C4-2B (cell line): ENCODE measurements around the gene IL4I1.
A peak's percentile ranks its signal among the peaks of the same experiment; 100 is the strongest.

Experiments
- H3K27ac ChIP-seq: fragments of 450-650 bp; 2 replicates; pipeline ENCODE4 v1.5.1; 2017
- ZFX ChIP-seq: fragments of 450-650 bp; IDR thresholded peaks from 2 replicates; pipeline ENCODE4 v1.6.1; 2017
- TF ChIP-seq, protein P1 (sequence below): fragments of 450-650 bp; conservative IDR thresholded peaks from 2 replicates; pipeline ENCODE4 v1.5.1; 2017; ENCODE audit warnings: mild to moderate bottlenecking

The IL4I1 gene

DNA sequence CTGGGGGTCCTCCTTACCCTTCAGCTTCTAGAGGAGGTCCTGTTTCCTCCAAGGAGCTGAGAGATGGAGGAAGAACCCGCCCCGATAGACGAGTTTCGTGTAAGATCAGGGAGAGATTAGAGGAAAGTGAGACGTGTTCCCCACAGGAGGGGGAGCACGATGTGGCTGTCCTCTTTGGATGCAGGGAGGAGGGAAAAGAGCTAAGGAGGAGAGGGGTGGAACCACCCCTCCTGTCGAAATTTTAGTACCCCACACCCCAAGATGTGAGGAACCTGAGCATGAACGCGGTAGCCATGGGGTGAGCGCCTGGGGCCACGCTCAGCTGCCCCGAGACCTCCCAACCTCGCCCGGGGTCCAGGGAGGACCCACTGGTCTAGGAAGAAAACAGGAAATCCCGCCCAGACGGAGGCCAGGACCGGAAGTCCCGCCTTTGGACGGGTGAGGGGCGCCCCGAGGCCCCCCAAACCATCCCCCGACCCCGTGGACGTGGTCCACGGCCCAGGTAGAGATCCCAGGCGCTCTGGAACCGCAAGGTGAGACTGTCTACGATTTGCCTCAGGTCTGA, 20.7 kb downstream of the IL4I1 start:
- no peak for TF ChIP-seq ZFX
- TF ChIP-seq, protein P1, sequence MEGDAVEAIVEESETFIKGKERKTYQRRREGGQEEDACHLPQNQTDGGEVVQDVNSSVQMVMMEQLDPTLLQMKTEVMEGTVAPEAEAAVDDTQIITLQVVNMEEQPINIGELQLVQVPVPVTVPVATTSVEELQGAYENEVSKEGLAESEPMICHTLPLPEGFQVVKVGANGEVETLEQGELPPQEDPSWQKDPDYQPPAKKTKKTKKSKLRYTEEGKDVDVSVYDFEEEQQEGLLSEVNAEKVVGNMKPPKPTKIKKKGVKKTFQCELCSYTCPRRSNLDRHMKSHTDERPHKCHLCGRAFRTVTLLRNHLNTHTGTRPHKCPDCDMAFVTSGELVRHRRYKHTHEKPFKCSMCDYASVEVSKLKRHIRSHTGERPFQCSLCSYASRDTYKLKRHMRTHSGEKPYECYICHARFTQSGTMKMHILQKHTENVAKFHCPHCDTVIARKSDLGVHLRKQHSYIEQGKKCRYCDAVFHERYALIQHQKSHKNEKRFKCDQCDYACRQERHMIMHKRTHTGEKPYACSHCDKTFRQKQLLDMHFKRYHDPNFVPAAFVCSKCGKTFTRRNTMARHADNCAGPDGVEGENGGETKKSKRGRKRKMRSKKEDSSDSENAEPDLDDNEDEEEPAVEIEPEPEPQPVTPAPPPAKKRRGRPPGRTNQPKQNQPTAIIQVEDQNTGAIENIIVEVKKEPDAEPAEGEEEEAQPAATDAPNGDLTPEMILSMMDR: no peak
- H3K27ac ChIP-seq: peak overlapping the region; percentile 99

DNA sequence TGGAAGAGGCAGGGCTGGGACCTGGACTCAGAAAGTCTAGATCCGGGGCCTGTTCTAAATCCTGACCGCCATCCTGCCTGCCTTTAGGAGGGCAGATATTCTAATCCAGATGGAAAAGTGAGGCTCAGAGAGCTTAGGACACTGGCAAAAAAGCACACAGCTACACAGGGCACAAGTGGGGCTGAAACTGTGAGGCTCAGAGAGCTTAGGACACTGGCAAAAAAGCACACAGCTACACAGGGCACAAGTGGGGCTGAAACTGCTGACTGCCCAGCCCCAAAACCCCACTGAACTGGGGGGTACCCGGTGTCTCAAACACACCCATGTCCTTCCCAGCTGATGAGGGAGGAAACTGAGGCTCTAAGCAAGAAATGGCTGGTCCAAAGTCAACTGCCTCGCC, 21.5 kb downstream of the IL4I1 start:
- TF ChIP-seq, protein P1: no peak
- no peak for TF ChIP-seq ZFX
- H3K27ac ChIP-seq: peak overlapping the region; percentile 99

DNA sequence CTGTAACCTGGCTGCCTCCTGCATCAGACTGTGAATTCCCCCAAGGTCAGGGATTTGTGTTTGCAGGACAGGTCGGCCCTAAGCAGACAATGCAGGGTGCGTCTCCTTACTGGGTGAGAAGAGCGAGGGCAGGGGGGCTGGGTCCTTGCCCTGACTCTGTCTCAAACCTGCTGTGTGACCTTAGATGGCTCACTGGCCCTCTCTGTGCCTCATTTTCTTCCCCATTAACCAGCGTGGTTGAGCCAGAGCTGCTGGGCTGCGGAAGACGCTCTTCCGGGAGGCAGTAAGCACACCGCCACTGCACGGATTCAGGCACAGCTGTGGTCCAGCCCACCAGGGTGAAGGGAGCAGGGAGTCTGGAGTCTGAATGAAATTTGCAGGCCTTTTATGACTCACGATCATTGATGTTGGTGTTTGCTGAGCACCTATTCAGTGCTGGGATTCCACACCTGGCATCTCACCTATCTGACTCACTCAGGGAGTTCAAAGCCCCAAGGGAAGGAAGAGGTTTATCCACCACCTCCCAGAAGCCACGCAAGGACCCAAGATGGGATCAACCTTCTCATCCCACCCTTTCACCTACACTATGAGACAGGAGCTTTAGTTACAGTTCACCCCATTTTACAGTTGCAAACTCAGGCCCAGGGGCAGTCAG, 22.1 kb downstream of the IL4I1 start:
- H3K27ac ChIP-seq: peak overlapping the region; percentile 99; the same call in 1 of the 2 replicates
- TF ChIP-seq ZFX: no peak
- TF ChIP-seq, protein P1: no peak

DNA sequence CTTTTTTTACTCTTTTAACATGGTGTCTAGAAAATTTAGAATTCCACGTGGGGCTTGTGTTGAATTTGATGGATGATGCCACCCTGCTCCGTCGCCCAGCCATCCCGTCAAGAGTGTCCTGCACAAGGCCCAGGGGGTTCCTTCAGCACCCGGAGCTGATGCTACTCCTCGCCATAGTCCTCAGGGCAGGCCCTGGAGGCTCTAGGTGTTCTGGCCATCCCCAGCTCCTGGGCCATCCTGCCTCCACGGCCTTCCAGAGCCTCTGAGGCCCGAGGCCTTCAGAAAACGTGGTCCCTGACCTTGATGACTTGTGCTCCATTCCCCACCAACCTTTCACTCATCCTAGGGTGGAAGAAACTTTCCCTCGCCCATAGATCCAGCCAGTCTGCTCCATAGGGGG, 22.9 kb downstream of the IL4I1 start:
- TF ChIP-seq ZFX: no peak
- TF ChIP-seq, protein P1: no peak
- no peak overlapping the region for H3K27ac ChIP-seq

DNA sequence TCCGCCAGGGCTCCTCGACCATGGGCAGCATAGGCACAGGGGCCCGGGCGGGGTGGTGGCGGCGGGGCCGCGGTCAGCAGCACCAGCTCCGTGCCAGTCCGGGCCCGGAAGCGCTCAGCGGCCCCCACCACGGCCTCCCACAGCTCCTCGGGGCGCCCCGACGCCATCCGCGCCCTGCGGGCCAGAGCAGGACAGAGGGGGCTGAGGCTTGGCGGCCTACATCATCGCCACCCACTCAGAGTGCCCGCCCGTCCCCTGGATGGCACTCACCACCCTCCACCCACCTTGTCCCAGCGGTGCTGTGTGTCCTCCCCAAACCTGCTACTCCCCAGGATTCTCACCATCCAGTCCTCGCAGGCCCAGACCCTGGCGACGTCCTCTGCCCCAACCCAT, 23.6 kb downstream of the IL4I1 start:
- no peak overlapping the region for H3K27ac ChIP-seq
- TF ChIP-seq, protein P1: no peak
- TF ChIP-seq ZFX: no peak

DNA sequence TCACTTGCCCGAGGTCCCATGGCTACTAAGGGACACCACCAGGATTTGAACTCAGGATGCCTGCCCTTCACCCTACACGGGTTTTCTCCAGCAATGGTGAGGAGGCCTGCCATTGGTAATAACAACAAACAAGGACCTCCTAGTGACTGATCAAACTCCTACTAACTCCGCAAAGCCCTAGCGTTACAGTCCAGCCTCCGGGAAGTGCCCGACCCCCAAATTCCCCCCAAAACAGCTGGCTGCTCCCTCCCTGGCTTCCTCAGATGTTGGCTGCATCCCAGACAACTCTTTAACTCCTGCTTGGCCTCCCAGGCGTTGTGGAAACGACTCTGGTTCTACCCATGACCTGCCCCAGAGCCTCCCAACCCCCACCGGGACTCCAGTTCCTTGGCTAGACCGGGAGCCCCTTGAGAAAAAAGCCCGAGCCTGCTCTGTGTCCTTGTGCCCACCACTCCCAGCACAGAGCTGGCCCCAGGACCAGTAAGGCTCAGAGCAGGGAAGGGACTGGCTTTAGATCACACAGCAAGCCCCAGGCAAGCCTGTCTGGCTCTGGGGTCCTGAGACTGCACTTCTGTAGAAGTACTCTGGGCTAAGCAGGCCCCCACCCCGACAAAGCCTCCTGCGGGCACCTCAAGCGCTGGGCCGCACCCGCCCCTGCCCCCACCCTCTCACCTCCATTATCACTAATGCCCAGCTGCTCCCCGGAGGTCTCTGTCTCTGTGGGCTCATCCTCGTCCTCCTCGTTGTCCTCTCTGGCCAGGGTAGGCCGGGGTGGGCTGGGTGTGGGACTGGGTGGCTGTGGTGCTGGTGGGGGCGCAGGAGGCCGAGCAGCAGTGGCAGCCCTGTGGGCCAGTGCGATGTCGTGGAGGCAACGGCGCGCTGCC, 24.2 kb downstream of the IL4I1 start:
- no peak overlapping the region for H3K27ac ChIP-seq
- TF ChIP-seq, protein P1: no peak
- TF ChIP-seq ZFX: no peak
